Measurements from ENCODE around the gene CCDC171. TPM values are rescaled to one million over a fixed set of nuclear protein-coding genes. Genes with fewer than 3 reads are reported as not detected.
"Not testable (repeated sequence)": the region's sequence is repeated elsewhere in the genome, so short reads cannot be mapped to it uniquely, and the experiment has no call there.

The CCDC171 gene
- total and polyA plus RNA-seq, 2 donors, result 9.8 to 13.9 TPM

GRCh38 chr9:15521254-15521653 lies 31.6 kb upstream of the CCDC171 start:
- Histone ChIP-seq H3K36me3 (ENCODE audit: control insufficient read depth in 2 of 2, insufficient read depth in 2 of 2, low read length in 1 of 2) (no peaks in the 10 kb centered on the region), H3K27ac (ENCODE audit: low read depth in 1 of 2, low read length in 1 of 2) (no peak overlapping the region), H3K9me3 (ENCODE audit: control insufficient read depth in 2 of 2, insufficient read depth in 1 of 2, low read length in 1 of 2) (no peaks in the 10 kb centered on the region), H3K4me3 (ENCODE audit: low read length in 2 of 2) (no peak overlapping the region), H3K4me1 (ENCODE audit: control insufficient read depth in 2 of 2, insufficient read depth in 2 of 2, low read length in 2 of 2) (no peaks in the 10 kb centered on the region), H3K27me3 (ENCODE audit: control insufficient read depth in 2 of 2, insufficient read depth in 1 of 2, low read length in 1 of 2) (no peaks in the 10 kb centered on the region)
- 96% methylated on average over 8 of the region's 8 CpGs for WGBS
- DNase-seq (ENCODE audit: low read depth in 6 of 9, low spot score in 9 of 9), result no peak

- Histone ChIP-seq H3K27ac (ENCODE audit: low read depth in 1 of 2, low read length in 1 of 2) (no peak overlapping the region), H3K4me1 (ENCODE audit: control insufficient read depth in 2 of 2, insufficient read depth in 2 of 2, low read length in 2 of 2) (no peaks in the 10 kb centered on the region), H3K36me3 (ENCODE audit: control insufficient read depth in 2 of 2, insufficient read depth in 2 of 2, low read length in 1 of 2) (no peaks in the 10 kb centered on the region), H3K4me3 (ENCODE audit: low read length in 2 of 2) (no peak overlapping the region), H3K9me3 (ENCODE audit: control insufficient read depth in 2 of 2, insufficient read depth in 1 of 2, low read length in 1 of 2) (no peaks in the 10 kb centered on the region), H3K27me3 (ENCODE audit: control insufficient read depth in 2 of 2, insufficient read depth in 1 of 2, low read length in 1 of 2) (no peaks in the 10 kb centered on the region)
- DNase-seq (ENCODE audit: low read depth in 6 of 9, low spot score in 9 of 9), result no peak
- 89% methylated on average over 3 of the region's 3 CpGs for WGBS
Observed at GRCh38 chr9:15522130-15522755, 30.6 kb upstream of the CCDC171 start.

- Histone ChIP-seq H3K9me3 (ENCODE audit: control insufficient read depth in 2 of 2, insufficient read depth in 1 of 2, low read length in 1 of 2) (no peaks in the 10 kb centered on the region), H3K4me3 (ENCODE audit: low read length in 2 of 2) (no peak overlapping the region), H3K27ac (ENCODE audit: low read depth in 1 of 2, low read length in 1 of 2) (no peak overlapping the region), H3K27me3 (ENCODE audit: control insufficient read depth in 2 of 2, insufficient read depth in 1 of 2, low read length in 1 of 2) (no peaks in the 10 kb centered on the region), H3K4me1 (ENCODE audit: control insufficient read depth in 2 of 2, insufficient read depth in 2 of 2, low read length in 2 of 2) (peaks cover 0 to 3% of the 10 kb centered on the region in 2 donors), H3K36me3 (ENCODE audit: control insufficient read depth in 2 of 2, insufficient read depth in 2 of 2, low read length in 1 of 2) (no peaks in the 10 kb centered on the region)
- WGBS, result 85% methylated on average over 8 of the region's 8 CpGs
- no peak for DNase-seq (ENCODE audit: low read depth in 6 of 9, low spot score in 9 of 9)
Observed at GRCh38 chr9:15524845-15525455, 27.9 kb upstream of the CCDC171 start.

GRCh38 chr9:15525958-15526357 lies 26.9 kb upstream of the CCDC171 start:
- WGBS, result 49% methylated on average over 2 of the region's 2 CpGs
- Histone ChIP-seq H3K4me1 (ENCODE audit: control insufficient read depth in 2 of 2, insufficient read depth in 2 of 2, low read length in 2 of 2) (peaks cover 0 to 3% of the 10 kb centered on the region in 2 donors), H3K36me3 (ENCODE audit: control insufficient read depth in 2 of 2, insufficient read depth in 2 of 2, low read length in 1 of 2) (no peaks in the 10 kb centered on the region), H3K27me3 (ENCODE audit: control insufficient read depth in 2 of 2, insufficient read depth in 1 of 2, low read length in 1 of 2) (no peaks in the 10 kb centered on the region), H3K9me3 (ENCODE audit: control insufficient read depth in 2 of 2, insufficient read depth in 1 of 2, low read length in 1 of 2) (no peaks in the 10 kb centered on the region), H3K4me3 (ENCODE audit: low read length in 2 of 2) (no peak overlapping the region), H3K27ac (ENCODE audit: low read depth in 1 of 2, low read length in 1 of 2) (no peak overlapping the region)
- no peak for DNase-seq (ENCODE audit: low read depth in 6 of 9, low spot score in 9 of 9)

GRCh38 chr9:15527035-15527434 lies 25.8 kb upstream of the CCDC171 start:
- 97% methylated on average over 5 of the region's 5 CpGs for WGBS
- not testable (repeated sequence) for H3K27ac ChIP-seq (ENCODE audit: low read depth in 1 of 2, low read length in 1 of 2); H3K36me3 ChIP-seq (ENCODE audit: control insufficient read depth in 2 of 2, insufficient read depth in 2 of 2, low read length in 1 of 2); H3K4me3 ChIP-seq (ENCODE audit: low read length in 2 of 2); DNase-seq (ENCODE audit: low read depth in 6 of 9, low spot score in 9 of 9); H3K27me3 ChIP-seq (ENCODE audit: control insufficient read depth in 2 of 2, insufficient read depth in 1 of 2, low read length in 1 of 2); H3K4me1 ChIP-seq (ENCODE audit: control insufficient read depth in 2 of 2, insufficient read depth in 2 of 2, low read length in 2 of 2); H3K9me3 ChIP-seq (ENCODE audit: control insufficient read depth in 2 of 2, insufficient read depth in 1 of 2, low read length in 1 of 2)

GRCh38 chr9:15529566-15530324 lies 23.1 kb upstream of the CCDC171 start:
- Histone ChIP-seq H3K27ac (ENCODE audit: low read depth in 1 of 2, low read length in 1 of 2) (no peak overlapping the region), H3K27me3 (ENCODE audit: control insufficient read depth in 2 of 2, insufficient read depth in 1 of 2, low read length in 1 of 2) (no peaks in the 10 kb centered on the region), H3K36me3 (ENCODE audit: control insufficient read depth in 2 of 2, insufficient read depth in 2 of 2, low read length in 1 of 2) (no peaks in the 10 kb centered on the region), H3K9me3 (ENCODE audit: control insufficient read depth in 2 of 2, insufficient read depth in 1 of 2, low read length in 1 of 2) (no peaks in the 10 kb centered on the region), H3K4me1 (ENCODE audit: control insufficient read depth in 2 of 2, insufficient read depth in 2 of 2, low read length in 2 of 2) (peaks cover 0 to 5% of the 10 kb centered on the region in 2 donors), H3K4me3 (ENCODE audit: low read length in 2 of 2) (no peak overlapping the region)
- WGBS, result 85% methylated on average over 4 of the region's 4 CpGs
- no peak for DNase-seq (ENCODE audit: low read depth in 6 of 9, low spot score in 9 of 9)

- DNase-seq (ENCODE audit: low read depth in 6 of 9, low spot score in 9 of 9), result no peak
- Histone ChIP-seq H3K27ac (ENCODE audit: low read depth in 1 of 2, low read length in 1 of 2) (no peak overlapping the region), H3K36me3 (ENCODE audit: control insufficient read depth in 2 of 2, insufficient read depth in 2 of 2, low read length in 1 of 2) (no peaks in the 10 kb centered on the region), H3K27me3 (ENCODE audit: control insufficient read depth in 2 of 2, insufficient read depth in 1 of 2, low read length in 1 of 2) (no peaks in the 10 kb centered on the region), H3K9me3 (ENCODE audit: control insufficient read depth in 2 of 2, insufficient read depth in 1 of 2, low read length in 1 of 2) (no peaks in the 10 kb centered on the region), H3K4me3 (ENCODE audit: low read length in 2 of 2) (no peak overlapping the region), H3K4me1 (ENCODE audit: control insufficient read depth in 2 of 2, insufficient read depth in 2 of 2, low read length in 2 of 2) (peaks cover 0 to 5% of the 10 kb centered on the region in 2 donors)
- WGBS, result 83% methylated on average over 1 of the region's 1 CpG
Observed at GRCh38 chr9:15531380-15531779, 21.5 kb upstream of the CCDC171 start.

- Histone ChIP-seq H3K9me3 (ENCODE audit: control insufficient read depth in 2 of 2, insufficient read depth in 1 of 2, low read length in 1 of 2) (no peaks in the 10 kb centered on the region), H3K27me3 (ENCODE audit: control insufficient read depth in 2 of 2, insufficient read depth in 1 of 2, low read length in 1 of 2) (no peaks in the 10 kb centered on the region), H3K4me1 (ENCODE audit: control insufficient read depth in 2 of 2, insufficient read depth in 2 of 2, low read length in 2 of 2) (no peaks in the 10 kb centered on the region), H3K36me3 (ENCODE audit: control insufficient read depth in 2 of 2, insufficient read depth in 2 of 2, low read length in 1 of 2) (no peaks in the 10 kb centered on the region), H3K4me3 (ENCODE audit: low read length in 2 of 2) (no peak overlapping the region), H3K27ac (ENCODE audit: low read depth in 1 of 2, low read length in 1 of 2) (no peak overlapping the region)
- no peak for DNase-seq (ENCODE audit: low read depth in 6 of 9, low spot score in 9 of 9)
- 80% methylated on average over 2 of the region's 2 CpGs for WGBS
Observed at GRCh38 chr9:15541872-15542271, 11.0 kb upstream of the CCDC171 start.

GRCh38 chr9:15542624-15543023 lies 10.2 kb upstream of the CCDC171 start:
- no peaks in the 10 kb centered on the region for H3K9me3 ChIP-seq (ENCODE audit: control insufficient read depth in 2 of 2, insufficient read depth in 1 of 2, low read length in 1 of 2)
- H3K4me3 ChIP-seq (ENCODE audit: low read length in 2 of 2), result no peak overlapping the region
- H3K27ac ChIP-seq (ENCODE audit: low read depth in 1 of 2, low read length in 1 of 2), result no peak overlapping the region
- H3K4me1 ChIP-seq (ENCODE audit: control insufficient read depth in 2 of 2, insufficient read depth in 2 of 2, low read length in 2 of 2), result no peaks in the 10 kb centered on the region
- H3K36me3 ChIP-seq (ENCODE audit: control insufficient read depth in 2 of 2, insufficient read depth in 2 of 2, low read length in 1 of 2), result no peaks in the 10 kb centered on the region
- WGBS, result 95% methylated on average over 2 of the region's 2 CpGs
- no peak for DNase-seq (ENCODE audit: low read depth in 6 of 9, low spot score in 9 of 9)
- H3K27me3 ChIP-seq (ENCODE audit: control insufficient read depth in 2 of 2, insufficient read depth in 1 of 2, low read length in 1 of 2), result no peaks in the 10 kb centered on the region
